HCT116 (cell line): ENCODE measurements around the gene RIT2.

Experiments
- CTCF ChIP-seq, 3 experiments: fragments of 200-600 bp in 1 of 3; sonication (generic) in 1 of 3; IDR thresholded peaks in 2 of 3; conservative IDR thresholded peaks in 1 of 3; 2 replicates each; pipeline ENCODE4 v1.5.1; 2012 to 2017; ENCODE audit warnings: low read depth in 2 of 3, low read length in 2 of 3, antibody characterized with exemption in 1 of 3, borderline replicate concordance in 1 of 3, control low read depth in 1 of 3, mild to moderate bottlenecking in 1 of 3, mixed read lengths in 1 of 3, mixed run types in 1 of 3, moderate library complexity in 1 of 3; ENCODE audit not compliant: insufficient read depth in 1 of 3
- ELF1 ChIP-seq: IDR thresholded peaks from 2 replicates; pipeline ENCODE4 v1.6.1; 2012; ENCODE audit warnings: low read depth, borderline replicate concordance
- EZH2 ChIP-seq: fragments of 200-600 bp; sonication (generic); IDR thresholded peaks from 2 replicates; pipeline ENCODE4 v1.6.1; 2017; ENCODE audit warnings: antibody characterized with exemption, mixed run types
- EZH2phosphoT487 ChIP-seq: fragments of 200-600 bp; IDR thresholded peaks from 2 replicates; pipeline ENCODE4 v1.6.1; 2018; ENCODE audit warnings: antibody characterized with exemption, borderline replicate concordance
- JUND ChIP-seq: IDR thresholded peaks from 2 replicates; pipeline ENCODE4 v1.6.1; 2012
- POLR2A ChIP-seq: IDR thresholded peaks from 2 replicates; pipeline ENCODE4 v1.7.0; 2011; ENCODE audit warnings: borderline replicate concordance; ENCODE audit not compliant: insufficient read depth, insufficient read length; ENCODE audit errors: extremely low read depth
- POLR2AphosphoS5 ChIP-seq: IDR thresholded peaks from 2 replicates; pipeline ENCODE4 v1.6.1; 2011; ENCODE audit warnings: mild to moderate bottlenecking, low read depth, low read length, moderate library complexity
- RAD21 ChIP-seq: IDR thresholded peaks from 2 replicates; pipeline ENCODE4 v1.6.1; 2012; ENCODE audit warnings: low read depth, mild to moderate bottlenecking
- SIN3A ChIP-seq: IDR thresholded peaks from 2 replicates; pipeline ENCODE4 v1.6.1; 2012; ENCODE audit warnings: low read depth
- TCF7L2 ChIP-seq: IDR thresholded peaks from 2 replicates; pipeline ENCODE4 v1.7.0; 2011; ENCODE audit warnings: borderline replicate concordance, inconsistent platforms; ENCODE audit not compliant: insufficient read depth, insufficient read length; ENCODE audit errors: extremely low read depth
- ZFX ChIP-seq: fragments of 450-650 bp; IDR thresholded peaks from 2 replicates; pipeline ENCODE4 v1.6.1; 2017
- TF ChIP-seq, protein P1 (sequence below): IDR thresholded peaks from 2 replicates; pipeline ENCODE4 v1.6.1; 2012; ENCODE audit warnings: low read depth

GRCh38 chr18:42821492-42821891 lies 294.0 kb downstream of the RIT2 start:
- TF ChIP-seq CTCF (IDR thresholded peaks at IDR 0.05 in 2 of 3, conservative IDR thresholded peaks at IDR 0.05 in 1 of 3; ENCODE audit: borderline replicate concordance in 1 of 3, insufficient read depth in 1 of 3, low read depth in 2 of 3, low read length in 2 of 3), result no peak
- no peak for TF ChIP-seq POLR2A
- no peak for TF ChIP-seq TCF7L2
- no peak for TF ChIP-seq JUND
- TF ChIP-seq ZFX, result no peak
- TF ChIP-seq RAD21, result no peak
- TF ChIP-seq, protein P1, sequence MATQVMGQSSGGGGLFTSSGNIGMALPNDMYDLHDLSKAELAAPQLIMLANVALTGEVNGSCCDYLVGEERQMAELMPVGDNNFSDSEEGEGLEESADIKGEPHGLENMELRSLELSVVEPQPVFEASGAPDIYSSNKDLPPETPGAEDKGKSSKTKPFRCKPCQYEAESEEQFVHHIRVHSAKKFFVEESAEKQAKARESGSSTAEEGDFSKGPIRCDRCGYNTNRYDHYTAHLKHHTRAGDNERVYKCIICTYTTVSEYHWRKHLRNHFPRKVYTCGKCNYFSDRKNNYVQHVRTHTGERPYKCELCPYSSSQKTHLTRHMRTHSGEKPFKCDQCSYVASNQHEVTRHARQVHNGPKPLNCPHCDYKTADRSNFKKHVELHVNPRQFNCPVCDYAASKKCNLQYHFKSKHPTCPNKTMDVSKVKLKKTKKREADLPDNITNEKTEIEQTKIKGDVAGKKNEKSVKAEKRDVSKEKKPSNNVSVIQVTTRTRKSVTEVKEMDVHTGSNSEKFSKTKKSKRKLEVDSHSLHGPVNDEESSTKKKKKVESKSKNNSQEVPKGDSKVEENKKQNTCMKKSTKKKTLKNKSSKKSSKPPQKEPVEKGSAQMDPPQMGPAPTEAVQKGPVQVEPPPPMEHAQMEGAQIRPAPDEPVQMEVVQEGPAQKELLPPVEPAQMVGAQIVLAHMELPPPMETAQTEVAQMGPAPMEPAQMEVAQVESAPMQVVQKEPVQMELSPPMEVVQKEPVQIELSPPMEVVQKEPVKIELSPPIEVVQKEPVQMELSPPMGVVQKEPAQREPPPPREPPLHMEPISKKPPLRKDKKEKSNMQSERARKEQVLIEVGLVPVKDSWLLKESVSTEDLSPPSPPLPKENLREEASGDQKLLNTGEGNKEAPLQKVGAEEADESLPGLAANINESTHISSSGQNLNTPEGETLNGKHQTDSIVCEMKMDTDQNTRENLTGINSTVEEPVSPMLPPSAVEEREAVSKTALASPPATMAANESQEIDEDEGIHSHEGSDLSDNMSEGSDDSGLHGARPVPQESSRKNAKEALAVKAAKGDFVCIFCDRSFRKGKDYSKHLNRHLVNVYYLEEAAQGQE, result no peak
- TF ChIP-seq POLR2AphosphoS5, result no peak
- no peak for TF ChIP-seq ELF1
- no peak for TF ChIP-seq EZH2
- no peak for TF ChIP-seq SIN3A
- no peak for TF ChIP-seq EZH2phosphoT487
